ENCODE results near the gene MBP.

Gene MBP

DNA sequence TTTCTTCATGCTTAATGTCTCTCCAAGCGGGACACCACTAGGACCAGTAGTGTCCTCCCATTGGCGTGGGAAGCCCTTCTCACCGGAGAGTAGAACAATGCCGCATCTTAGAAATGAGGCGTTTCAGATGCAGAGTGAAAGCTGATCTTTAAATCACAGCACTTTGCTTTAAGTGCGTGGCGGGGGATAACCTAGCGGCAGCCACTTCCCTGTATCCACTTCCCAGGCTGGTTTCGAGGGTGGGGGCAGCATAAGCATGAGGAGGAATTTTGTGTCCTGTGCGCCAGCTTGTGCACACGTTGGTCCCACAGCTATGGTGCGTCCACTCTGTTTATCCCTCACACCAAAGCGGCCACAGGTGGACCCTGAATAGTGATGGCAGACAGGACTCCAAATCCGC, 63.1 kb downstream of the MBP start:
- ATAC-seq (replicated peaks) (no peak), DNase-seq (no peak)
- Mint-ChIP-seq H3K27me3 (no peaks in the 10 kb centered on the region), H3K4me1 (ENCODE audit: low read depth in 2 of 2) (peaks cover 82 to 99% of the 10 kb centered on the region in 2 donors), H3K4me3 (peak overlapping the region; percentile 63 to 79), H3K27ac (peak overlapping the region; percentile 95 to 96), H3K9me3 (no peaks in the 10 kb centered on the region), H3K36me3 (ENCODE audit: insufficient read depth) (peaks cover 83% of the 10 kb centered on the region)

DNA sequence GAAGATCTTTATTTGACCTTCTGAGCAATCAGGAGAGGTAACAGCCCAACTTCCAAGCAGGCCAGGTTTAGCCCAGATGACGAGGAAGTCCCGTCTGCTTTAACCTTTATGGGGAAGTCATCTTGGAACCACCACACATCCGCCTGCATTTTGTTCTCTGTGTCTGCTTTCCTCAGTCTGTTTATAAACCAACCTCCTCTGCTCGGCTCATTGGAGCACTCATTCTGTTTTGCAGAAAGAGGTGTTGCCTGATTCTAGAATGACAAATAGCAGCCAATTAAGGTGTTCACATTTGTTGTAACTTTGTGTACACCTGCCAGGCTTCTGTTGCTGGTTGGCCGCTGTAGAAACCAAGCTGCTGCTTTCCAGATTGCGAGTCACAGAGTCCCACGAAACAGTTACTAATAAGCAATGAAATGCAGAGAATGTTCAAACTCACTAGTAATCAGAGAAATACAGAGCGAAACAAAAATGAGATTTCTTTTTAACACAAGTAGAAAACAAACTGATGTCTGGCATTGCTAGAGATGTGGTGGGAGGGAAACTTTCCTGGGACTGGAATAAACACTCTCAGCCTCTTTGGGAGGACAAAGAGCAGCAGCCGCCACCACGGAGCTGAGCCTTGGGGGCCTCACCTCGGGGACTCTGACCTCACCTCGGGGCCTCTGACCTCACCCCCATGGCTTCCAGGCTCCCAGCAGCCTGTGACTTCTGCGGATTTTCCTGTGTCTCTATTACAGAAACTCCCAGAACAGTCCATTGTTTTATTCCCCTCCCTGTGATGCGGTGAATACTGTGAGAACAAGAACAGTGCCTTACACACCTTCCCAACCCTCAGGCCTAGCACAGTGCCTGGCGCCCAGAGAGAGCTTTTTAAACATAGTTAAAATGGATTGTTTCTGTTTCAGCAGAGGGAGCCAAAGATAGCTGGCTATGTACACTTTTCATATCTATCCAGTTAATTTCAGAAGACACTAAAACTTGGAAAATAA, 64.0 kb downstream of the MBP start:
- DNase-seq (peak; percentile 32 to 53 (median 46)), ATAC-seq (replicated peaks) (peak; percentile 33)
- Mint-ChIP-seq H3K36me3 (ENCODE audit: insufficient read depth) (peaks cover 82% of the 10 kb centered on the region), H3K4me1 (ENCODE audit: low read depth in 2 of 2) (peaks cover 80 to 99% of the 10 kb centered on the region in 2 donors), H3K9me3 (no peaks in the 10 kb centered on the region), H3K27me3 (no peaks in the 10 kb centered on the region), H3K27ac (peak overlapping the region; percentile 95 to 96), H3K4me3 (peak overlapping the region; percentile 63 to 79)

DNA sequence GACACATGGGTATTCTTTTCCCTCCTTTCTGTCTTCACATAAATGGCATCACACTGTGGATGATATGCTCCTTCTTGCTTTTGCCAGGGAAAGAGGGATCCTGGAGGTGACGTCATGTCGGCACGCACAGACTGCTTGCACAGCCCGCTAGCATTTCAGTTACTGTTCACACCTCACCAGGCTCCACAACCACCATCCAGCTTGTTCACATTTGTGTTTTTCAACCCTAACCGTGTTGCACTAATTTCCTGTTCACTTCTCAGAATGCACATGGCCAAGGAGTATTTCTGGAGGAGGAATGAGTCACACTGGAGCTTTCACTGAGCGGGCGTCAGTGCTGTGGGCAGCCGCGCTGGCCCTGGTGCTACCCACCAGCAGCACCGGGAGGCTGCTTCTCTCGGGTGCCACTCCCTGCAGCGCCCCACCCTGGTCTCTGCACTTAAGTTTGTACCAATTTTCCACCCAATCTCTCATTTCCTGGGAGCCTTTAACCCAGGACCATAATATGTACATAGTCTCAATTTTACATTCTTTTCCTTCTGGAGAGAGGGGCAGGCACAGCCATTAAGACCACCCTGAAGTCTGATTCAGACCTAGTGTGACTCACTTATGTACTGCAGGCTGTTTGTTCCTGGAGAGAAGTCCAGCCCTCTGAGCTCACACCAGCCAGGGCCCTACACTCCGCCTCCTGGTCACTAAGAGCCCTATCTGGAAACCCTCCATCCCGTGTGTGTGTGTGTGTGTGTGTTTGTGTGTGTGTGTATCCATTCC, 65.1 kb downstream of the MBP start:
- Mint-ChIP-seq H3K4me1 (ENCODE audit: low read depth in 2 of 2) (peaks cover 82 to 99% of the 10 kb centered on the region in 2 donors), H3K4me3 (peak overlapping the region; percentile 63 to 79), H3K27ac (peak overlapping the region; percentile 95 to 96), H3K9me3 (no peaks in the 10 kb centered on the region), H3K36me3 (ENCODE audit: insufficient read depth) (peaks cover 90% of the 10 kb centered on the region), H3K27me3 (no peaks in the 10 kb centered on the region)
- peak; percentile 65 to 72 (median 68) for DNase-seq
- ATAC-seq (replicated peaks) = peak; percentile 55

DNA sequence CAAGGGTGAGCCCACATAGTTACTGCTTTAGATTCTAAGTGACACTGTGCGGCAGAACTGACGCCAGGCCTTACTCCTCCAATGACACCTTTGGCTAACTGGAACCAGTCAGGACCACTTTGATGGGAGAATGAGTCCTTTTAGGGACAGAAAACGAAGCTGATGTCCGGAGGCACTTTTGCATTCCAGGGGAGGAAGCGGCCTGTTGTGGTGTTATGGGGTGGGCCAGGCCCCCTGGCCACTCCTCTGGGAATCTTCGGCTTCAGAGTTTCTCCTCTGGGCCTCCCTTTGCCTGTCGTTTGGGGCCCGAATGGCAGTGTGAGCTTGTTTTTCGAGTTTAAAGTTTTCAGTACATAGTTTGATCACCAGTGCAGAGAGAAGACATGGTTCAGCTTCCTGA, 65.9 kb downstream of the MBP start:
- Mint-ChIP-seq H3K9me3 (no peaks in the 10 kb centered on the region), H3K27ac (peak overlapping the region; percentile 95 to 96), H3K4me1 (ENCODE audit: low read depth in 2 of 2) (peaks cover 82 to 99% of the 10 kb centered on the region in 2 donors), H3K36me3 (ENCODE audit: insufficient read depth) (peaks cover 90% of the 10 kb centered on the region), H3K27me3 (no peaks in the 10 kb centered on the region), H3K4me3 (peak overlapping the region; percentile 63 to 79)
- no peak for DNase-seq
- ATAC-seq (replicated peaks) = no peak

GRCh38 chr18:77066101-77066500, 66.5 kb downstream of the MBP start:
- no peak for DNase-seq
- no peaks in the 10 kb centered on the region for H3K9me3 Mint-ChIP-seq
- H3K27me3 Mint-ChIP-seq = no peaks in the 10 kb centered on the region
- H3K4me3 Mint-ChIP-seq = peak overlapping the region; percentile 63
- H3K4me1 Mint-ChIP-seq (ENCODE audit: low read depth in 2 of 2) = peaks cover 82 to 99% of the 10 kb centered on the region in 2 donors
- peaks cover 90% of the 10 kb centered on the region for H3K36me3 Mint-ChIP-seq (ENCODE audit: insufficient read depth)
- ATAC-seq (replicated peaks) = no peak
- peak overlapping the region; percentile 91 to 95 for H3K27ac Mint-ChIP-seq

GRCh38 chr18:77065221-77065981, 67.2 kb downstream of the MBP start:
- H3K36me3 Mint-ChIP-seq (ENCODE audit: insufficient read depth) = peaks cover 90% of the 10 kb centered on the region

GRCh38 chr18:77063260-77063659, 69.3 kb downstream of the MBP start:
- H3K27me3 Mint-ChIP-seq = no peaks in the 10 kb centered on the region
- peak overlapping the region; percentile 67 to 81 for H3K4me3 Mint-ChIP-seq
- ATAC-seq (replicated peaks) (peak; percentile 39), DNase-seq (peak; percentile 61 to 72 (median 72))
- peaks cover 77% of the 10 kb centered on the region for H3K36me3 Mint-ChIP-seq (ENCODE audit: insufficient read depth)
- H3K4me1 Mint-ChIP-seq (ENCODE audit: low read depth in 2 of 2) = peaks cover 78 to 91% of the 10 kb centered on the region in 2 donors
- no peaks in the 10 kb centered on the region for H3K9me3 Mint-ChIP-seq
- peak overlapping the region; percentile 93 to 99 for H3K27ac Mint-ChIP-seq

More at GRCh38 chr18:77065221-77065981, 67.2 kb downstream of the MBP start:
- no peaks in the 10 kb centered on the region for H3K27me3 Mint-ChIP-seq
- peak overlapping the region; percentile 63 for H3K4me3 Mint-ChIP-seq
- H3K4me1 Mint-ChIP-seq (ENCODE audit: low read depth in 2 of 2) = peaks cover 82 to 99% of the 10 kb centered on the region in 2 donors
- peak overlapping the region; percentile 91 to 95 for H3K27ac Mint-ChIP-seq
- DNase-seq (peak in 2 of 3 experiments; percentile 23 to 32), ATAC-seq (replicated peaks) (peak; percentile 16)
- H3K9me3 Mint-ChIP-seq = no peaks in the 10 kb centered on the region

GRCh38 chr18:77062518-77063003, 70.0 kb downstream of the MBP start:
- peaks cover 72% of the 10 kb centered on the region for H3K36me3 Mint-ChIP-seq (ENCODE audit: insufficient read depth)
- ATAC-seq (replicated peaks) (peak; percentile 70), DNase-seq (peak; percentile 63 to 65 (median 64))
- H3K4me3 Mint-ChIP-seq = peak overlapping the region; percentile 67 to 81
- H3K9me3 Mint-ChIP-seq = no peaks in the 10 kb centered on the region
- peaks cover 71 to 84% of the 10 kb centered on the region in 2 donors for H3K4me1 Mint-ChIP-seq (ENCODE audit: low read depth in 2 of 2)
- peak overlapping the region; percentile 93 to 99 for H3K27ac Mint-ChIP-seq
- H3K27me3 Mint-ChIP-seq = no peaks in the 10 kb centered on the region

GRCh38 chr18:77061946-77062517, 70.6 kb downstream of the MBP start:
- peak overlapping the region; percentile 67 to 81 for H3K4me3 Mint-ChIP-seq
- H3K4me1 Mint-ChIP-seq (ENCODE audit: low read depth in 2 of 2) = peaks cover 70 to 84% of the 10 kb centered on the region in 2 donors
- DNase-seq = peak in 1 of 3 experiments; percentile 28
- H3K27ac Mint-ChIP-seq = peak overlapping the region; percentile 93 to 99
- no peaks in the 10 kb centered on the region for H3K9me3 Mint-ChIP-seq
- peak; percentile 2 for ATAC-seq (replicated peaks)
- peaks cover 72% of the 10 kb centered on the region for H3K36me3 Mint-ChIP-seq (ENCODE audit: insufficient read depth)
- H3K27me3 Mint-ChIP-seq = no peaks in the 10 kb centered on the region

DNA sequence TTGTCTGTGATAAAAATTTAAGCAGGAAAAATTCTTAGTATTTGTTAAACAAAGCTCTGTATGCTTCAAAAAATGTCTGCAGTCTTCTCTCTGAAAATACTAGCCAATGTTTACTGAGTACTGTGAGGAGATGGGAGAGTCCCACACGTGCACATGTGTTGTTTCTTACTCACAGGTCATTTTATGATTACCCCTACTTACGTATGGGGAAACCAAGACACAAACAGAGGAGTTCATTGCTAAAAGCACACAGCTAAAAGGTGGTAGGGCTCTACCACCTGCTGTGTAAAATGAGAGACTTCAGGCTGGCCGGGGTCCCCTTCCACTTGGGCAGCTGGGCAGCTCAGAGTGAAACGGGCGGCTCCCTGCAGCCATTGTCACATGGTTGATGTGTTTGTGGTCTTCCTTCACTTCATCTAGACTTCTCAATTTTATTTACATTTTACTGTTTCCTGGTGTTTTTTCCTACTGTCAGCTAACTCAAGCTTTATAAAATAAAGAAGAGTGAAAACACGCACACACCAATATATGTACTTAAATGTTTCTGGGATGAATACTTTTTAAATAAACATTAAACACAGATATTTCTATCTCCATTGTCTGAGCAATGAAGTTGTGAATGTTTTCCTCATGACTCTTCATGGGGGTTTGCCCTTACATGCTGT, 71.2 kb downstream of the MBP start:
- Mint-ChIP-seq H3K27me3 (no peaks in the 10 kb centered on the region), H3K9me3 (no peaks in the 10 kb centered on the region), H3K4me1 (ENCODE audit: low read depth in 2 of 2) (peaks cover 74 to 84% of the 10 kb centered on the region in 2 donors), H3K27ac (peak overlapping the region; percentile 93 to 99), H3K36me3 (ENCODE audit: insufficient read depth) (peaks cover 68% of the 10 kb centered on the region), H3K4me3 (peak overlapping the region; percentile 67 to 81)
- ATAC-seq (replicated peaks) (no peak), DNase-seq (no peak)

- Mint-ChIP-seq H3K36me3 (ENCODE audit: insufficient read depth) (peaks cover 56% of the 10 kb centered on the region), H3K4me1 (ENCODE audit: low read depth in 2 of 2) (peaks cover 74 to 84% of the 10 kb centered on the region in 2 donors), H3K27ac (peak overlapping the region; percentile 17 to 93), H3K27me3 (no peaks in the 10 kb centered on the region), H3K9me3 (no peaks in the 10 kb centered on the region), H3K4me3 (peak overlapping the region; percentile 48 to 81)
- no peak for ATAC-seq (replicated peaks)
- no peak for DNase-seq
Measured at GRCh38 chr18:77060151-77060550, 72.4 kb downstream of the MBP start.
